Measurements from ENCODE around the gene PCNX1. TPM values are rescaled to one million over a fixed set of nuclear protein-coding genes. Genes with fewer than 3 reads are reported as not detected.

Gene PCNX1
- total and polyA plus RNA-seq, 9 of the 15 experiments (the other 6 are each of a cell fraction or from before 2014, with no cell fraction given), result 0.30 to 4.5 (median 2.3) TPM

- TF ChIP-seq, protein P1, sequence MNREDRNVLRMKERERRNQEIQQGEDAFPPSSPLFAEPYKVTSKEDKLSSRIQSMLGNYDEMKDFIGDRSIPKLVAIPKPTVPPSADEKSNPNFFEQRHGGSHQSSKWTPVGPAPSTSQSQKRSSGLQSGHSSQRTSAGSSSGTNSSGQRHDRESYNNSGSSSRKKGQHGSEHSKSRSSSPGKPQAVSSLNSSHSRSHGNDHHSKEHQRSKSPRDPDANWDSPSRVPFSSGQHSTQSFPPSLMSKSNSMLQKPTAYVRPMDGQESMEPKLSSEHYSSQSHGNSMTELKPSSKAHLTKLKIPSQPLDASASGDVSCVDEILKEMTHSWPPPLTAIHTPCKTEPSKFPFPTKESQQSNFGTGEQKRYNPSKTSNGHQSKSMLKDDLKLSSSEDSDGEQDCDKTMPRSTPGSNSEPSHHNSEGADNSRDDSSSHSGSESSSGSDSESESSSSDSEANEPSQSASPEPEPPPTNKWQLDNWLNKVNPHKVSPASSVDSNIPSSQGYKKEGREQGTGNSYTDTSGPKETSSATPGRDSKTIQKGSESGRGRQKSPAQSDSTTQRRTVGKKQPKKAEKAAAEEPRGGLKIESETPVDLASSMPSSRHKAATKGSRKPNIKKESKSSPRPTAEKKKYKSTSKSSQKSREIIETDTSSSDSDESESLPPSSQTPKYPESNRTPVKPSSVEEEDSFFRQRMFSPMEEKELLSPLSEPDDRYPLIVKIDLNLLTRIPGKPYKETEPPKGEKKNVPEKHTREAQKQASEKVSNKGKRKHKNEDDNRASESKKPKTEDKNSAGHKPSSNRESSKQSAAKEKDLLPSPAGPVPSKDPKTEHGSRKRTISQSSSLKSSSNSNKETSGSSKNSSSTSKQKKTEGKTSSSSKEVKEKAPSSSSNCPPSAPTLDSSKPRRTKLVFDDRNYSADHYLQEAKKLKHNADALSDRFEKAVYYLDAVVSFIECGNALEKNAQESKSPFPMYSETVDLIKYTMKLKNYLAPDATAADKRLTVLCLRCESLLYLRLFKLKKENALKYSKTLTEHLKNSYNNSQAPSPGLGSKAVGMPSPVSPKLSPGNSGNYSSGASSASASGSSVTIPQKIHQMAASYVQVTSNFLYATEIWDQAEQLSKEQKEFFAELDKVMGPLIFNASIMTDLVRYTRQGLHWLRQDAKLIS (CRISPR knock-in tag; IDR thresholded peaks at IDR 0.05), result no peak
- TF ChIP-seq, protein P2, sequence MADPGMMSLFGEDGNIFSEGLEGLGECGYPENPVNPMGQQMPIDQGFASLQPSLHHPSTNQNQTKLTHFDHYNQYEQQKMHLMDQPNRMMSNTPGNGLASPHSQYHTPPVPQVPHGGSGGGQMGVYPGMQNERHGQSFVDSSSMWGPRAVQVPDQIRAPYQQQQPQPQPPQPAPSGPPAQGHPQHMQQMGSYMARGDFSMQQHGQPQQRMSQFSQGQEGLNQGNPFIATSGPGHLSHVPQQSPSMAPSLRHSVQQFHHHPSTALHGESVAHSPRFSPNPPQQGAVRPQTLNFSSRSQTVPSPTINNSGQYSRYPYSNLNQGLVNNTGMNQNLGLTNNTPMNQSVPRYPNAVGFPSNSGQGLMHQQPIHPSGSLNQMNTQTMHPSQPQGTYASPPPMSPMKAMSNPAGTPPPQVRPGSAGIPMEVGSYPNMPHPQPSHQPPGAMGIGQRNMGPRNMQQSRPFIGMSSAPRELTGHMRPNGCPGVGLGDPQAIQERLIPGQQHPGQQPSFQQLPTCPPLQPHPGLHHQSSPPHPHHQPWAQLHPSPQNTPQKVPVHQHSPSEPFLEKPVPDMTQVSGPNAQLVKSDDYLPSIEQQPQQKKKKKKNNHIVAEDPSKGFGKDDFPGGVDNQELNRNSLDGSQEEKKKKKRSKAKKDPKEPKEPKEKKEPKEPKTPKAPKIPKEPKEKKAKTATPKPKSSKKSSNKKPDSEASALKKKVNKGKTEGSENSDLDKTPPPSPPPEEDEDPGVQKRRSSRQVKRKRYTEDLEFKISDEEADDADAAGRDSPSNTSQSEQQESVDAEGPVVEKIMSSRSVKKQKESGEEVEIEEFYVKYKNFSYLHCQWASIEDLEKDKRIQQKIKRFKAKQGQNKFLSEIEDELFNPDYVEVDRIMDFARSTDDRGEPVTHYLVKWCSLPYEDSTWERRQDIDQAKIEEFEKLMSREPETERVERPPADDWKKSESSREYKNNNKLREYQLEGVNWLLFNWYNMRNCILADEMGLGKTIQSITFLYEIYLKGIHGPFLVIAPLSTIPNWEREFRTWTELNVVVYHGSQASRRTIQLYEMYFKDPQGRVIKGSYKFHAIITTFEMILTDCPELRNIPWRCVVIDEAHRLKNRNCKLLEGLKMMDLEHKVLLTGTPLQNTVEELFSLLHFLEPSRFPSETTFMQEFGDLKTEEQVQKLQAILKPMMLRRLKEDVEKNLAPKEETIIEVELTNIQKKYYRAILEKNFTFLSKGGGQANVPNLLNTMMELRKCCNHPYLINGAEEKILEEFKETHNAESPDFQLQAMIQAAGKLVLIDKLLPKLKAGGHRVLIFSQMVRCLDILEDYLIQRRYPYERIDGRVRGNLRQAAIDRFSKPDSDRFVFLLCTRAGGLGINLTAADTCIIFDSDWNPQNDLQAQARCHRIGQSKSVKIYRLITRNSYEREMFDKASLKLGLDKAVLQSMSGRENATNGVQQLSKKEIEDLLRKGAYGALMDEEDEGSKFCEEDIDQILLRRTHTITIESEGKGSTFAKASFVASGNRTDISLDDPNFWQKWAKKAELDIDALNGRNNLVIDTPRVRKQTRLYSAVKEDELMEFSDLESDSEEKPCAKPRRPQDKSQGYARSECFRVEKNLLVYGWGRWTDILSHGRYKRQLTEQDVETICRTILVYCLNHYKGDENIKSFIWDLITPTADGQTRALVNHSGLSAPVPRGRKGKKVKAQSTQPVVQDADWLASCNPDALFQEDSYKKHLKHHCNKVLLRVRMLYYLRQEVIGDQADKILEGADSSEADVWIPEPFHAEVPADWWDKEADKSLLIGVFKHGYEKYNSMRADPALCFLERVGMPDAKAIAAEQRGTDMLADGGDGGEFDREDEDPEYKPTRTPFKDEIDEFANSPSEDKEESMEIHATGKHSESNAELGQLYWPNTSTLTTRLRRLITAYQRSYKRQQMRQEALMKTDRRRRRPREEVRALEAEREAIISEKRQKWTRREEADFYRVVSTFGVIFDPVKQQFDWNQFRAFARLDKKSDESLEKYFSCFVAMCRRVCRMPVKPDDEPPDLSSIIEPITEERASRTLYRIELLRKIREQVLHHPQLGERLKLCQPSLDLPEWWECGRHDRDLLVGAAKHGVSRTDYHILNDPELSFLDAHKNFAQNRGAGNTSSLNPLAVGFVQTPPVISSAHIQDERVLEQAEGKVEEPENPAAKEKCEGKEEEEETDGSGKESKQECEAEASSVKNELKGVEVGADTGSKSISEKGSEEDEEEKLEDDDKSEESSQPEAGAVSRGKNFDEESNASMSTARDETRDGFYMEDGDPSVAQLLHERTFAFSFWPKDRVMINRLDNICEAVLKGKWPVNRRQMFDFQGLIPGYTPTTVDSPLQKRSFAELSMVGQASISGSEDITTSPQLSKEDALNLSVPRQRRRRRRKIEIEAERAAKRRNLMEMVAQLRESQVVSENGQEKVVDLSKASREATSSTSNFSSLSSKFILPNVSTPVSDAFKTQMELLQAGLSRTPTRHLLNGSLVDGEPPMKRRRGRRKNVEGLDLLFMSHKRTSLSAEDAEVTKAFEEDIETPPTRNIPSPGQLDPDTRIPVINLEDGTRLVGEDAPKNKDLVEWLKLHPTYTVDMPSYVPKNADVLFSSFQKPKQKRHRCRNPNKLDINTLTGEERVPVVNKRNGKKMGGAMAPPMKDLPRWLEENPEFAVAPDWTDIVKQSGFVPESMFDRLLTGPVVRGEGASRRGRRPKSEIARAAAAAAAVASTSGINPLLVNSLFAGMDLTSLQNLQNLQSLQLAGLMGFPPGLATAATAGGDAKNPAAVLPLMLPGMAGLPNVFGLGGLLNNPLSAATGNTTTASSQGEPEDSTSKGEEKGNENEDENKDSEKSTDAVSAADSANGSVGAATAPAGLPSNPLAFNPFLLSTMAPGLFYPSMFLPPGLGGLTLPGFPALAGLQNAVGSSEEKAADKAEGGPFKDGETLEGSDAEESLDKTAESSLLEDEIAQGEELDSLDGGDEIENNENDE (IDR thresholded peaks at IDR 0.05; ENCODE audit: low read depth, low read length), result no peak
- peak; percentile 19; the same call in 1 of the 2 replicates for TF ChIP-seq HMBOX1 (IDR thresholded peaks at IDR 0.05)
- TF ChIP-seq MAZ (CRISPR knock-in tag; conservative IDR thresholded peaks at IDR 0.05 in 1 of 2, IDR thresholded peaks at IDR 0.05 in 1 of 2), result peak; percentile 58 to 67; a peak in 3 of 4 replicates
- TF ChIP-seq ELF2 (CRISPR knock-in tag; IDR thresholded peaks at IDR 0.05), result no peak
- TF ChIP-seq, protein P3, sequence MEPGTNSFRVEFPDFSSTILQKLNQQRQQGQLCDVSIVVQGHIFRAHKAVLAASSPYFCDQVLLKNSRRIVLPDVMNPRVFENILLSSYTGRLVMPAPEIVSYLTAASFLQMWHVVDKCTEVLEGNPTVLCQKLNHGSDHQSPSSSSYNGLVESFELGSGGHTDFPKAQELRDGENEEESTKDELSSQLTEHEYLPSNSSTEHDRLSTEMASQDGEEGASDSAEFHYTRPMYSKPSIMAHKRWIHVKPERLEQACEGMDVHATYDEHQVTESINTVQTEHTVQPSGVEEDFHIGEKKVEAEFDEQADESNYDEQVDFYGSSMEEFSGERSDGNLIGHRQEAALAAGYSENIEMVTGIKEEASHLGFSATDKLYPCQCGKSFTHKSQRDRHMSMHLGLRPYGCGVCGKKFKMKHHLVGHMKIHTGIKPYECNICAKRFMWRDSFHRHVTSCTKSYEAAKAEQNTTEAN (CRISPR knock-in tag; IDR thresholded peaks at IDR 0.05), result no peak
Observed at GRCh38 chr14:70886421-70887206, 20.6 kb upstream of the PCNX1 start (continued).
